ENCODE data around the gene SLC5A10. TPM values are rescaled to one million over a fixed set of nuclear protein-coding genes. Genes with fewer than 3 reads are reported as not detected.
"Not testable (repeated sequence)": the region's sequence is repeated elsewhere in the genome, so short reads cannot be mapped to it uniquely, and the experiment has no call there.

SLC5A10 gene
- total RNA-seq, 4 donors from 2014 or later = not detected

GRCh38 chr17:19048826-19049225, 96.9 kb downstream of the SLC5A10 start:
- WGBS, 2 donors (ENCODE audit: low coverage in 1 of 2) = no CpG with 5 or more reads among the region's 7 CpGs
- not testable (repeated sequence) for H3K4me3 ChIP-seq

GRCh38 chr17:19055447-19055846, 103.5 kb downstream of the SLC5A10 start:
- not testable (repeated sequence) for H3K9me3 ChIP-seq, H3K4me3 ChIP-seq, H3K36me3 ChIP-seq, H3K27me3 ChIP-seq, H3K4me1 ChIP-seq, H3K27ac ChIP-seq, ATAC-seq
- WGBS, 2 donors (ENCODE audit: low coverage in 1 of 2) = no CpG with 5 or more reads among the region's 12 CpGs

More at GRCh38 chr17:19048826-19049225, 96.9 kb downstream of the SLC5A10 start:
- H3K9me3 ChIP-seq, H3K27ac ChIP-seq, H3K27me3 ChIP-seq, H3K4me1 ChIP-seq, H3K36me3 ChIP-seq, ATAC-seq: not testable (repeated sequence)

DNA sequence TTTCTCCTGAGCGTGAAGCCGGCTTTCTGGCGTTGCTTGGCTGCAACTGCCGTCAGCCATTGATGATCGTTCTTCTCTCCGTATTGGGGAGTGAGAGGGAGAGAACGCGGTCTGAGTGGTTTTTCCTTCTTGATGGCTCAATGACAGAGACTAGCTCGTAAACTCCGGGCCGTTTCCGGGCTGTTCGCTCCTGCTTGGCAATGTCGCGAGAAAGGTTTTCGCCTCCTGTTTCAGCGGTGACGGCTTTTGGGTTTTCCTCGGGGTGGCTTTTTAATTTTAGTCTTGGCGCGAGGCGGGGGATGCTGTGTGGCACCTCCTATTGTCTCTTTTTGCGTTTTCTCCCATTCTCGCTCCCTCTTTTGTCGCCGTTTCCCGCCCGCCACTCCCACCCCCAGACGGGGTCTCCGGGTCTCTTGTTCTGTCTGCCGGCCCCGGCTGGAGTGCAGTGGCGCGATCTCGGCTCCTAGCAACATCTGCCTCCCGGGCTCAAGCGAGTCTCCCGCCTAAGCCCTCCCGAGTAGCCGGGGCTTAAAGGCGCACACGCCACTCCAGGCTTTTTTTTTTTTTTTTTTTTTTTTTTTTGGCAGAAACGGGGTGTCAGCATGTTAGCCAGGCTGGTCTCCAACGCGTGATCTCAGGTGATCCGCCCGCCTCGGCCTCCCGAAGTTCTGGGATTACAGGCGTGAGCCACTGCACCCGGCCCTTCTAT, 110.2 kb downstream of the SLC5A10 start:
- Histone ChIP-seq H3K4me3 (peak overlapping the region in 1 of 2 donors; percentile 20), H3K27ac (peak overlapping the region in 2 of 4 donors; percentile 59 to 81)
- not testable (repeated sequence) for H3K36me3 ChIP-seq, H3K9me3 ChIP-seq, H3K4me1 ChIP-seq, H3K27me3 ChIP-seq
- ATAC-seq = peak; percentile 67
- peak; percentile 19 to 22 for TF ChIP-seq POLR2A (IDR thresholded peaks at IDR 0.05)
- peak; percentile 39 for TF ChIP-seq POLR2AphosphoS5 (IDR thresholded peaks at IDR 0.05)
- WGBS, 2 donors (ENCODE audit: low coverage in 1 of 2) = 0% methylated on average over 4 of the region's 51 CpGs; no CpG with 5 or more reads in 1 of the 2 donors

GRCh38 chr17:19062718-19063325, 110.9 kb downstream of the SLC5A10 start:
- H3K4me3 ChIP-seq, H3K36me3 ChIP-seq, H3K27ac ChIP-seq, H3K9me3 ChIP-seq, H3K27me3 ChIP-seq, H3K4me1 ChIP-seq: not testable (repeated sequence)
- no CpG with 5 or more reads among the region's 20 CpGs for WGBS, 2 donors (ENCODE audit: low coverage in 1 of 2)
- ATAC-seq = peak; percentile 89

DNA sequence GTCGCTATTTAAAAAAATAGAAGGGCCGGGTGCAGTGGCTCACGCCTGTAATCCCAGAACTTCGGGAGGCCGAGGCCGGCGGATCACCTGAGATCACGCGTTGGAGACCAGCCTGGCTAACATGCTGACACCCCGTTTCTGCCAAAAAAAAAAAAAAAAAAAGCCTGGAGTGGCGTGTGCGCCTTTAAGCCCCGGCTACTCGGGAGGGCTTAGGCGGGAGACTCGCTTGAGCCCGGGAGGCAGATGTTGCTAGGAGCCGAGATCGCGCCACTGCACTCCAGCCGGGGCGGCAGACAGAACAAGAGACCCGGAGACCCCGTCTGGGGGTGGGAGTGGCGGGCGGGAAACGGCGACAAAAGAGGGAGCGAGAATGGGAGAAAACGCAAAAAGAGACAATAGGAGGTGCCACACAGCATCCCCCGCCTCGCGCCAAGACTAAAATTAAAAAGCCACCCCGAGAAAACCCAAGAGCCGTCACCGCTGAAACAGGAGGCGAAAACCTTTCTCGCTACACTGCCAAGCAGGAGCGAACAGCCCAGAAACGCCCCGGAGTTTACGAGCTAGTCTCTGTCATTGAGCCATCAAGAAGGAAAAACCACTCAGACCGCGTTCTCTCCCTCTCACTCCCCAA, 111.5 kb downstream of the SLC5A10 start:
- not testable (repeated sequence) for H3K9me3 ChIP-seq, H3K27me3 ChIP-seq, H3K4me1 ChIP-seq, H3K36me3 ChIP-seq
- peak; percentile 98 for TF ChIP-seq POLR2A (IDR thresholded peaks at IDR 0.05)
- TF ChIP-seq POLR2AphosphoS5 (IDR thresholded peaks at IDR 0.05) = peak; percentile 99
- no CpG with 5 or more reads among the region's 44 CpGs for WGBS, 2 donors (ENCODE audit: low coverage in 1 of 2)
- Histone ChIP-seq H3K27ac (peak overlapping the region in 3 of 4 donors; percentile 23 to 77 (median 62)), H3K4me3 (peak overlapping the region in 1 of 2 donors; percentile 44)
- ATAC-seq = peak; percentile 72

- H3K9me3 ChIP-seq, H3K27me3 ChIP-seq, H3K36me3 ChIP-seq, ATAC-seq, H3K4me1 ChIP-seq: not testable (repeated sequence)
- peak overlapping the region in 2 of 4 donors; percentile 66 to 79 for H3K27ac ChIP-seq
- H3K4me3 ChIP-seq = peak overlapping the region in 1 of 2 donors; percentile 18
- WGBS, 2 donors (ENCODE audit: low coverage in 1 of 2) = no CpG with 5 or more reads among the region's 17 CpGs
Measured at GRCh38 chr17:19064378-19064777, 112.4 kb downstream of the SLC5A10 start.

DNA sequence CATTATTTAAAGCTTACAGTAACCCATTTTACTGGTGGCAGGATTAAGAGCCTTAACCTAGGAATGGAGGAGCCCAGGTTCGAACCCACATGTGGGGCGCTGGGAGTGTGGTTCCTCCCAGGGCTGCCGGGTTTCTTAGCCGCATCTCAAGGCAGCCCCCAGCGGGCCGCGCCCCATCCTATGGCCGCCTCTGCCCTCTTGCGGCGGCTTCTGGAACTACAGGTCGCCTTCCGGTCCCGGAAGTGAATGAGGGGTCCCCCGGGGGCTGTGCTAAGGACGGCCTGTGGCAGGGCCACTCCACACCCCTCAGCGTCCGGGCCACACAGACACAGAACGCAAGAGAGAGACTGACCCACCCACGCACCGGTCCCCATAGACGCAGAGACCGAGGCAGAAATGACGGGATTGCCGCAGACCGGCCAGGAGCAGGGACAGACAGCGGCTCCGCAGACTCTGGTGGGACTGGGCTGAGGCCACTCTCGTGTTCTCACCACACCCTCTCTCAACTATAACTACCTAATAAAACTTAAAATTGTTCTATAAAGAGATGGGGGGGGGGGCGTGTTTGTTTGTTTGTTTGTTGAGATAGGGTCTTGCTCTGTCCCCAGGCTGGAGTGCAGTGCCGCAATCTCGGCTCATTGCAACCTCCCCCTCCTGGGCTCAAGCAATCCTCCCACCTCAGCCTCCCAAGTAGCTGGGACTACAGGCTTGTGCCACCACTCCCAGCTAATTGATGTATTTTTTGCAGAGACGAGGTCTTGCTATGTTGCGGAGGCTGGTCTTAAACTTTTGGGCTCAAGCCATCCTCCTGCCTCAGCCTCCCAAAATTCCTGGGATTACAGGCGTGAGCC, 118.6 kb downstream of the SLC5A10 start:
- H3K4me3 ChIP-seq, H3K36me3 ChIP-seq, H3K9me3 ChIP-seq, H3K27ac ChIP-seq, H3K27me3 ChIP-seq, H3K4me1 ChIP-seq: not testable (repeated sequence)
- no CpG with 5 or more reads among the region's 34 CpGs for WGBS, 2 donors (ENCODE audit: low coverage in 1 of 2)
- peak; percentile 96 for ATAC-seq

Small RNAs within 50 kb of the gene (small RNA-seq; reads per million reads assigned to genes)
- gene AC090286.3 (0 reads per million in 4 donors), gene RF00324 (0 reads per million in 4 donors)

Other genes starting within 250 kb of the SLC5A10 start
- under 1 TPM in 1 of 4 donors, not detected in 3; 0.16 TPM for gene FBXW10, start 208.1 kb upstream of the SLC5A10 start, total RNA-seq
- gene TVP23B, start 171.0 kb upstream of the SLC5A10 start, total RNA-seq = 10 to 100 TPM; 23.5 to 58.6 (median 32.2) TPM
- 10 to 100 TPM; 20.9 to 27.6 (median 23.4) TPM for gene PRPSAP2, start 94.0 kb upstream of the SLC5A10 start, total RNA-seq
- gene FAM83G, start 52.6 kb downstream of the SLC5A10 start, total RNA-seq = 10 to 100 TPM in 3 of 4 donors, 1 to 10 TPM in 1; 6.7 to 17.9 (median 11.7) TPM
- gene GRAP, start 94.8 kb downstream of the SLC5A10 start, total RNA-seq = 1 to 10 TPM; 1.1 to 7.1 (median 4.1) TPM
- gene GRAPL, start 175.4 kb downstream of the SLC5A10 start, total RNA-seq = 1 to 10 TPM in 2 of 4 donors, not detected in 2; 2.2 to 6.9 TPM

All from gastroesophageal sphincter (tissue), 4 donors.